A549 (cell line): ENCODE results near the gene EWSR1.

Experiments
- MAFK ChIP-seq: fragments of 450-650 bp; IDR thresholded peaks from 2 replicates; pipeline ENCODE4 v1.6.1; 2014; ENCODE audit not compliant: partially characterized antibody
- POLR2A ChIP-seq: IDR thresholded peaks from 2 replicates; pipeline ENCODE4 v1.6.1; 2012; ENCODE audit warnings: mild to moderate bottlenecking, low read length
- TF ChIP-seq, protein P1 (sequence below): fragments of >200 bp; sonication (Bioruptor Twin); formaldehyde crosslinking; IDR thresholded peaks from 3 replicates; pipeline ENCODE4 v1.5.1; 2016
- TF ChIP-seq, protein P2 (sequence below): fragments of 200-600 bp; sonication (generic); IDR thresholded peaks from 2 replicates; pipeline ENCODE4 v1.6.1; 2016; ENCODE audit warnings: antibody characterized with exemption, mild to moderate bottlenecking, moderate library complexity

DNA sequence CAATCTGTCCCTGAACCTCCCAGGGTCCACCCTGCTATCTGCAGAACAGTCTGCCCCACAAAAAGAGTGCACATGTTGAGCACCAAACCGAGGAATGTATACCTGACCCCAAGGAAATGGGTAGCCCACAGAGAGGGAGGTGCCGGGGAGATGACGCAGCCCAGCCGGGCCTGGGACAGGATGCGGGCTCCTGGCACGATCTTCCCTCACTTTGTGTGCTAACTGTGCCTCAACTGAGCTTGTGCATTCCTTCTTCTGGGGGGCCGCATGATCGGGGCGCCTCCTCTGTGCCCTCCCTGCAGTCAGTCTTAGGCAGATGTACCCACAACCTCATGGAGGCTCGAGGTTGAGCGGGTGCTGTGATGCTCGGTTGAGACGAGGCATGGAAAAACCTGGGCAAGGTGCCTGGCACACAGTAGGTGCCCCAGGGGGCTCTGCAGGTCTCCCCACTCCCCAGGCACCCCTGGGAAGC is 40.8 kb downstream of the EWSR1 start:
- TF ChIP-seq, protein P1, sequence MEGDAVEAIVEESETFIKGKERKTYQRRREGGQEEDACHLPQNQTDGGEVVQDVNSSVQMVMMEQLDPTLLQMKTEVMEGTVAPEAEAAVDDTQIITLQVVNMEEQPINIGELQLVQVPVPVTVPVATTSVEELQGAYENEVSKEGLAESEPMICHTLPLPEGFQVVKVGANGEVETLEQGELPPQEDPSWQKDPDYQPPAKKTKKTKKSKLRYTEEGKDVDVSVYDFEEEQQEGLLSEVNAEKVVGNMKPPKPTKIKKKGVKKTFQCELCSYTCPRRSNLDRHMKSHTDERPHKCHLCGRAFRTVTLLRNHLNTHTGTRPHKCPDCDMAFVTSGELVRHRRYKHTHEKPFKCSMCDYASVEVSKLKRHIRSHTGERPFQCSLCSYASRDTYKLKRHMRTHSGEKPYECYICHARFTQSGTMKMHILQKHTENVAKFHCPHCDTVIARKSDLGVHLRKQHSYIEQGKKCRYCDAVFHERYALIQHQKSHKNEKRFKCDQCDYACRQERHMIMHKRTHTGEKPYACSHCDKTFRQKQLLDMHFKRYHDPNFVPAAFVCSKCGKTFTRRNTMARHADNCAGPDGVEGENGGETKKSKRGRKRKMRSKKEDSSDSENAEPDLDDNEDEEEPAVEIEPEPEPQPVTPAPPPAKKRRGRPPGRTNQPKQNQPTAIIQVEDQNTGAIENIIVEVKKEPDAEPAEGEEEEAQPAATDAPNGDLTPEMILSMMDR = no peak
- TF ChIP-seq MAFK (no peak), POLR2A (no peak)
- TF ChIP-seq, protein P2, sequence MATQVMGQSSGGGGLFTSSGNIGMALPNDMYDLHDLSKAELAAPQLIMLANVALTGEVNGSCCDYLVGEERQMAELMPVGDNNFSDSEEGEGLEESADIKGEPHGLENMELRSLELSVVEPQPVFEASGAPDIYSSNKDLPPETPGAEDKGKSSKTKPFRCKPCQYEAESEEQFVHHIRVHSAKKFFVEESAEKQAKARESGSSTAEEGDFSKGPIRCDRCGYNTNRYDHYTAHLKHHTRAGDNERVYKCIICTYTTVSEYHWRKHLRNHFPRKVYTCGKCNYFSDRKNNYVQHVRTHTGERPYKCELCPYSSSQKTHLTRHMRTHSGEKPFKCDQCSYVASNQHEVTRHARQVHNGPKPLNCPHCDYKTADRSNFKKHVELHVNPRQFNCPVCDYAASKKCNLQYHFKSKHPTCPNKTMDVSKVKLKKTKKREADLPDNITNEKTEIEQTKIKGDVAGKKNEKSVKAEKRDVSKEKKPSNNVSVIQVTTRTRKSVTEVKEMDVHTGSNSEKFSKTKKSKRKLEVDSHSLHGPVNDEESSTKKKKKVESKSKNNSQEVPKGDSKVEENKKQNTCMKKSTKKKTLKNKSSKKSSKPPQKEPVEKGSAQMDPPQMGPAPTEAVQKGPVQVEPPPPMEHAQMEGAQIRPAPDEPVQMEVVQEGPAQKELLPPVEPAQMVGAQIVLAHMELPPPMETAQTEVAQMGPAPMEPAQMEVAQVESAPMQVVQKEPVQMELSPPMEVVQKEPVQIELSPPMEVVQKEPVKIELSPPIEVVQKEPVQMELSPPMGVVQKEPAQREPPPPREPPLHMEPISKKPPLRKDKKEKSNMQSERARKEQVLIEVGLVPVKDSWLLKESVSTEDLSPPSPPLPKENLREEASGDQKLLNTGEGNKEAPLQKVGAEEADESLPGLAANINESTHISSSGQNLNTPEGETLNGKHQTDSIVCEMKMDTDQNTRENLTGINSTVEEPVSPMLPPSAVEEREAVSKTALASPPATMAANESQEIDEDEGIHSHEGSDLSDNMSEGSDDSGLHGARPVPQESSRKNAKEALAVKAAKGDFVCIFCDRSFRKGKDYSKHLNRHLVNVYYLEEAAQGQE = no peak
